Liver (tissue), 3 donors: ENCODE results near the gene PTH1R.

ENCODE experiments used
- EGR1 ChIP-seq, 2 donors: IDR thresholded peaks; 2 replicates each; pipeline ENCODE4 v1.6.1; 2016 to 2018; ENCODE audit warnings: antibody characterized with exemption in 2 of 2, low read depth in 2 of 2
- FOXA2 ChIP-seq: IDR thresholded peaks from 2 replicates; pipeline ENCODE4 v1.6.1; 2016; ENCODE audit warnings: antibody characterized with exemption
- GABPA ChIP-seq, 2 donors: IDR thresholded peaks in 1 of 2; conservative IDR thresholded peaks in 1 of 2; 2 replicates each; pipeline ENCODE4 v1.6.1; 2016; ENCODE audit warnings: antibody characterized with exemption in 2 of 2, mild to moderate bottlenecking in 1 of 2, moderate library complexity in 1 of 2
- HNF4G ChIP-seq: IDR thresholded peaks from 2 replicates; pipeline ENCODE4 v1.6.1; 2016; ENCODE audit warnings: antibody characterized with exemption
- JUND ChIP-seq, 2 donors: IDR thresholded peaks; 2 replicates each; pipeline ENCODE4 v1.6.1; 2016; ENCODE audit warnings: antibody characterized with exemption in 2 of 2
- RAD21 ChIP-seq, 2 donors: IDR thresholded peaks; 2 replicates each; pipeline ENCODE4 v1.6.1; 2016; ENCODE audit warnings: antibody characterized with exemption in 2 of 2, mild to moderate bottlenecking in 2 of 2
- SP1 ChIP-seq: IDR thresholded peaks from 2 replicates; pipeline ENCODE4 v1.6.1; 2018; ENCODE audit warnings: antibody characterized with exemption, mild to moderate bottlenecking
- TAF1 ChIP-seq: conservative IDR thresholded peaks from 2 replicates; pipeline ENCODE4 v1.6.1; 2016; ENCODE audit warnings: antibody characterized with exemption, mild to moderate bottlenecking
- YY1 ChIP-seq: IDR thresholded peaks from 2 replicates; pipeline ENCODE4 v1.6.1; 2016; ENCODE audit warnings: antibody characterized with exemption, mild to moderate bottlenecking
- TF ChIP-seq, protein P1 (sequence below): fragments of 150-350 bp; IDR thresholded peaks from 2 replicates; pipeline ENCODE4 v1.5.1; 2017; ENCODE audit warnings: improper control_type of control experiment, low read depth, low read length; ENCODE audit not compliant: missing input control
- TF ChIP-seq, protein P2 (sequence below): IDR thresholded peaks from 2 replicates; pipeline ENCODE4 v1.6.1; 2016; ENCODE audit warnings: antibody characterized with exemption, mild to moderate bottlenecking
- TF ChIP-seq, protein P3 (sequence below): IDR thresholded peaks from 2 replicates; pipeline ENCODE4 v1.6.1; 2016; ENCODE audit warnings: antibody characterized with exemption
- donor health status: healthy.
- donor health status: healthy.

DNA sequence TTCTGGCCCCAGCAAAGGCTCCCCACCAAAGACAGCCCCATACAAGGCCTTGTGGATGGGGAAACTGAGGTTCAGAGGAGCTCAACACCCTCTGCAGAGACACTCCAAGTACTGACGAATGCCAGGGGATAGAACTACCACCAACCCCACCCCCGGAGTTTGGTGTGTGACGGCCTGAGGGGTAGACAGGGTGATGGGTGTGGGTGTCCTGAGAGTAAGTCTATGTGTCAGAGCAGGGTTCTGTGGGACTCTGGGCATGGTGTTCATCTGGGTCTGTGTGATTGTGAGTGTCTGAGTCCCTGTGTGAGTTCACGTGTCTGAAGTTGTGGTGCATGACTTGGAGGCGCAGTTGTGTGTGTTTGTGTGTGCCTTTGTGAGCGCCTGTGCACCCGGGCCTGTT is 7.4 kb downstream of the PTH1R start:
- TF ChIP-seq, protein P1, sequence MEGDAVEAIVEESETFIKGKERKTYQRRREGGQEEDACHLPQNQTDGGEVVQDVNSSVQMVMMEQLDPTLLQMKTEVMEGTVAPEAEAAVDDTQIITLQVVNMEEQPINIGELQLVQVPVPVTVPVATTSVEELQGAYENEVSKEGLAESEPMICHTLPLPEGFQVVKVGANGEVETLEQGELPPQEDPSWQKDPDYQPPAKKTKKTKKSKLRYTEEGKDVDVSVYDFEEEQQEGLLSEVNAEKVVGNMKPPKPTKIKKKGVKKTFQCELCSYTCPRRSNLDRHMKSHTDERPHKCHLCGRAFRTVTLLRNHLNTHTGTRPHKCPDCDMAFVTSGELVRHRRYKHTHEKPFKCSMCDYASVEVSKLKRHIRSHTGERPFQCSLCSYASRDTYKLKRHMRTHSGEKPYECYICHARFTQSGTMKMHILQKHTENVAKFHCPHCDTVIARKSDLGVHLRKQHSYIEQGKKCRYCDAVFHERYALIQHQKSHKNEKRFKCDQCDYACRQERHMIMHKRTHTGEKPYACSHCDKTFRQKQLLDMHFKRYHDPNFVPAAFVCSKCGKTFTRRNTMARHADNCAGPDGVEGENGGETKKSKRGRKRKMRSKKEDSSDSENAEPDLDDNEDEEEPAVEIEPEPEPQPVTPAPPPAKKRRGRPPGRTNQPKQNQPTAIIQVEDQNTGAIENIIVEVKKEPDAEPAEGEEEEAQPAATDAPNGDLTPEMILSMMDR = no peak
- no peak for TF ChIP-seq YY1
- no peak for TF ChIP-seq HNF4G
- TF ChIP-seq TAF1 = no peak
- TF ChIP-seq, protein P2, sequence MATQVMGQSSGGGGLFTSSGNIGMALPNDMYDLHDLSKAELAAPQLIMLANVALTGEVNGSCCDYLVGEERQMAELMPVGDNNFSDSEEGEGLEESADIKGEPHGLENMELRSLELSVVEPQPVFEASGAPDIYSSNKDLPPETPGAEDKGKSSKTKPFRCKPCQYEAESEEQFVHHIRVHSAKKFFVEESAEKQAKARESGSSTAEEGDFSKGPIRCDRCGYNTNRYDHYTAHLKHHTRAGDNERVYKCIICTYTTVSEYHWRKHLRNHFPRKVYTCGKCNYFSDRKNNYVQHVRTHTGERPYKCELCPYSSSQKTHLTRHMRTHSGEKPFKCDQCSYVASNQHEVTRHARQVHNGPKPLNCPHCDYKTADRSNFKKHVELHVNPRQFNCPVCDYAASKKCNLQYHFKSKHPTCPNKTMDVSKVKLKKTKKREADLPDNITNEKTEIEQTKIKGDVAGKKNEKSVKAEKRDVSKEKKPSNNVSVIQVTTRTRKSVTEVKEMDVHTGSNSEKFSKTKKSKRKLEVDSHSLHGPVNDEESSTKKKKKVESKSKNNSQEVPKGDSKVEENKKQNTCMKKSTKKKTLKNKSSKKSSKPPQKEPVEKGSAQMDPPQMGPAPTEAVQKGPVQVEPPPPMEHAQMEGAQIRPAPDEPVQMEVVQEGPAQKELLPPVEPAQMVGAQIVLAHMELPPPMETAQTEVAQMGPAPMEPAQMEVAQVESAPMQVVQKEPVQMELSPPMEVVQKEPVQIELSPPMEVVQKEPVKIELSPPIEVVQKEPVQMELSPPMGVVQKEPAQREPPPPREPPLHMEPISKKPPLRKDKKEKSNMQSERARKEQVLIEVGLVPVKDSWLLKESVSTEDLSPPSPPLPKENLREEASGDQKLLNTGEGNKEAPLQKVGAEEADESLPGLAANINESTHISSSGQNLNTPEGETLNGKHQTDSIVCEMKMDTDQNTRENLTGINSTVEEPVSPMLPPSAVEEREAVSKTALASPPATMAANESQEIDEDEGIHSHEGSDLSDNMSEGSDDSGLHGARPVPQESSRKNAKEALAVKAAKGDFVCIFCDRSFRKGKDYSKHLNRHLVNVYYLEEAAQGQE = no peak
- TF ChIP-seq GABPA (IDR thresholded peaks at IDR 0.05 in 1 of 2, conservative IDR thresholded peaks at IDR 0.05 in 1 of 2) = no peak
- TF ChIP-seq JUND (IDR thresholded peaks at IDR 0.05) = no peak
- TF ChIP-seq, protein P3, sequence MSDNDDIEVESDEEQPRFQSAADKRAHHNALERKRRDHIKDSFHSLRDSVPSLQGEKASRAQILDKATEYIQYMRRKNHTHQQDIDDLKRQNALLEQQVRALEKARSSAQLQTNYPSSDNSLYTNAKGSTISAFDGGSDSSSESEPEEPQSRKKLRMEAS = no peak
- no peak for TF ChIP-seq SP1
- no peak for TF ChIP-seq RAD21 (IDR thresholded peaks at IDR 0.05)
- no peak for TF ChIP-seq FOXA2
- TF ChIP-seq EGR1 (IDR thresholded peaks at IDR 0.05; ENCODE audit: low read depth in 2 of 2) = no peak
